KMS-11 (cell line): ENCODE measurements around the gene FEN1.

ENCODE experiments used
- H2AFZ ChIP-seq: fragments of 200-600 bp; sonication (generic); 2 replicates; pipeline ENCODE4 v1.6.1; 2016; ENCODE audit warnings: antibody characterized with exemption, mixed run types, low read depth
- H3K27ac ChIP-seq: fragments of 200-600 bp; sonication (generic); 2 replicates; pipeline ENCODE4 v1.6.1; 2016; ENCODE audit warnings: mild to moderate bottlenecking, mixed run types
- H3K27me3 ChIP-seq: fragments of 200-600 bp; sonication (generic); 2 replicates; pipeline ENCODE4 v1.6.1; 2017; ENCODE audit warnings: mild to moderate bottlenecking, low read depth, mixed run types, moderate library complexity; ENCODE audit not compliant: insufficient read depth
- H3K36me3 ChIP-seq: fragments of 200-600 bp; sonication (generic); 2 replicates; pipeline ENCODE4 v1.6.1; 2017; ENCODE audit warnings: mild to moderate bottlenecking, mixed run types; ENCODE audit not compliant: insufficient read depth
- H3K4me1 ChIP-seq: fragments of 200-600 bp; sonication (generic); 2 replicates; pipeline ENCODE4 v1.6.1; 2016; ENCODE audit warnings: mild to moderate bottlenecking, low read depth, mixed run types; ENCODE audit not compliant: poor library complexity, severe bottlenecking
- H3K4me2 ChIP-seq: fragments of 200-600 bp; sonication (generic); 2 replicates; pipeline ENCODE4 v1.7.0; 2016; ENCODE audit warnings: mild to moderate bottlenecking, mixed run types
- H3K4me3 ChIP-seq: fragments of 200-600 bp; sonication (generic); IDR thresholded peaks from 2 replicates; pipeline ENCODE4 v1.6.1; 2017; ENCODE audit warnings: low read depth, low read length, mixed read lengths; ENCODE audit not compliant: insufficient read depth
- H3K79me2 ChIP-seq: fragments of 200-600 bp; sonication (generic); 2 replicates; pipeline ENCODE4 v1.6.1; 2016; ENCODE audit warnings: low read depth, mixed run types; ENCODE audit not compliant: insufficient read depth
- H3K9ac ChIP-seq: fragments of 200-600 bp; sonication (generic); 2 replicates; pipeline ENCODE4 v1.6.1; 2016; ENCODE audit warnings: mild to moderate bottlenecking, mixed run types
- H4K20me1 ChIP-seq: fragments of 200-600 bp; sonication (generic); 2 replicates; pipeline ENCODE4 v1.6.1; 2016; ENCODE audit warnings: mild to moderate bottlenecking, mixed run types; ENCODE audit not compliant: insufficient read depth
- TF ChIP-seq, protein P1 (sequence below): fragments of 200-600 bp; sonication (generic); conservative IDR thresholded peaks from 2 replicates; pipeline ENCODE4 v1.6.1; 2017; ENCODE audit warnings: low read depth, mild to moderate bottlenecking, antibody characterized with exemption, low read length, moderate library complexity, mixed read lengths

Gene FEN1

GRCh38 chr11:61805146-61805545 lies 12.4 kb downstream of the FEN1 start:
- Histone ChIP-seq H3K27me3 (no peaks in the 10 kb centered on the region), H3K27ac (no peak overlapping the region), H3K4me2 (no peak overlapping the region), H3K4me1 (no peaks in the 10 kb centered on the region), H3K9ac (no peak overlapping the region), H3K79me2 (no peaks in the 10 kb centered on the region), H4K20me1 (no peaks in the 10 kb centered on the region), H3K4me3 (no peak overlapping the region), H3K36me3 (no peaks in the 10 kb centered on the region), H2AFZ (no peak overlapping the region)
- TF ChIP-seq, protein P1, sequence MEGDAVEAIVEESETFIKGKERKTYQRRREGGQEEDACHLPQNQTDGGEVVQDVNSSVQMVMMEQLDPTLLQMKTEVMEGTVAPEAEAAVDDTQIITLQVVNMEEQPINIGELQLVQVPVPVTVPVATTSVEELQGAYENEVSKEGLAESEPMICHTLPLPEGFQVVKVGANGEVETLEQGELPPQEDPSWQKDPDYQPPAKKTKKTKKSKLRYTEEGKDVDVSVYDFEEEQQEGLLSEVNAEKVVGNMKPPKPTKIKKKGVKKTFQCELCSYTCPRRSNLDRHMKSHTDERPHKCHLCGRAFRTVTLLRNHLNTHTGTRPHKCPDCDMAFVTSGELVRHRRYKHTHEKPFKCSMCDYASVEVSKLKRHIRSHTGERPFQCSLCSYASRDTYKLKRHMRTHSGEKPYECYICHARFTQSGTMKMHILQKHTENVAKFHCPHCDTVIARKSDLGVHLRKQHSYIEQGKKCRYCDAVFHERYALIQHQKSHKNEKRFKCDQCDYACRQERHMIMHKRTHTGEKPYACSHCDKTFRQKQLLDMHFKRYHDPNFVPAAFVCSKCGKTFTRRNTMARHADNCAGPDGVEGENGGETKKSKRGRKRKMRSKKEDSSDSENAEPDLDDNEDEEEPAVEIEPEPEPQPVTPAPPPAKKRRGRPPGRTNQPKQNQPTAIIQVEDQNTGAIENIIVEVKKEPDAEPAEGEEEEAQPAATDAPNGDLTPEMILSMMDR = no peak

GRCh38 chr11:61806785-61807184 lies 14.1 kb downstream of the FEN1 start:
- H3K36me3 ChIP-seq = no peaks in the 10 kb centered on the region
- H3K27me3 ChIP-seq = no peaks in the 10 kb centered on the region
- no peaks in the 10 kb centered on the region for H3K4me1 ChIP-seq
- H3K27ac ChIP-seq = no peak overlapping the region
- H2AFZ ChIP-seq = no peak overlapping the region
- no peaks in the 10 kb centered on the region for H4K20me1 ChIP-seq
- TF ChIP-seq, protein P1 = no peak
- H3K9ac ChIP-seq = no peak overlapping the region
- no peak overlapping the region for H3K4me2 ChIP-seq
- no peak overlapping the region for H3K4me3 ChIP-seq
- H3K79me2 ChIP-seq = no peaks in the 10 kb centered on the region

GRCh38 chr11:61810671-61811175 lies 18.0 kb downstream of the FEN1 start:
- Histone ChIP-seq H3K9ac (no peak overlapping the region), H3K4me1 (no peaks in the 10 kb centered on the region), H3K27ac (no peak overlapping the region), H3K4me2 (no peak overlapping the region), H3K4me3 (no peak overlapping the region), H3K36me3 (no peaks in the 10 kb centered on the region), H4K20me1 (no peaks in the 10 kb centered on the region), H3K79me2 (no peaks in the 10 kb centered on the region), H3K27me3 (no peaks in the 10 kb centered on the region), H2AFZ (no peak overlapping the region)
- TF ChIP-seq, protein P1 = no peak

DNA sequence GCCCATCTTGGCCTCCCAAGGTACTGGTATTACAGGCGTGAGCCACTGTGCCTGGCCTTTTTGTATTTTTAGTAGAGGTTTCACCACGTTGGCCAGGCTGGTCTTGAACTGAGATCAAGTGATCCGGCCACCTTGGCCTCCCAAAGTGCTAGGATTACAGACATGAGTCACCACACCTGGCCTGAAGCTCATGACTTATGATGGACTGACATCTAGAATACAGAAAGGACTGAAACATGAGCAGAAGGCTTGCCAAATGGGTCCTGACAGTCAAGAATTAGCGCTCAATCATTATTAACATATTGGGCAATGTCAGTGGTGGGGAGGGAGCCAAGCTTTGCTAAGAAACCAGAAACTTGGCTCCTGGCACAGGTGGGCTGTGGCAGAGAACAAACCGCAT lies 19.1 kb downstream of the FEN1 start:
- Histone ChIP-seq H3K79me2 (no peaks in the 10 kb centered on the region), H2AFZ (no peak overlapping the region), H3K4me3 (no peak overlapping the region), H4K20me1 (no peaks in the 10 kb centered on the region), H3K27ac (no peak overlapping the region), H3K9ac (no peak overlapping the region), H3K27me3 (no peaks in the 10 kb centered on the region), H3K4me2 (no peak overlapping the region), H3K4me1 (no peaks in the 10 kb centered on the region), H3K36me3 (no peaks in the 10 kb centered on the region)
- TF ChIP-seq, protein P1 = no peak
